Adrenal gland (tissue), 12 donors: ENCODE results near the gene ACY1. TPM values are rescaled to one million over a fixed set of nuclear protein-coding genes. Genes with fewer than 3 reads are reported as not detected.

Source experiments
- DNase-seq, 7 donors: peaks; one replicate each; pipeline ENCODE4 v3.0.0-alpha.2; 2019 to 2020
- H3K27ac ChIP-seq, 5 donors: fragments of 200-600 bp; sonication (generic) in 4 of 5; 1 replicate in 3 of 5; 2 replicates in 2 of 5; pipeline versions ENCODE4 v1.5.1 to v1.8.0; 2016 to 2020; ENCODE audit warnings: mild to moderate bottlenecking in 1 of 5
- H3K27me3 ChIP-seq: fragments of 200-600 bp; 2 replicates; pipeline ENCODE4 v1.8.0; 2021
- H3K36me3 ChIP-seq, 2 donors: fragments of 200-600 bp; replicated peaks in 1 of 2; 1 replicate in 1 of 2; 2 replicates in 1 of 2; pipeline versions ENCODE4 v1.5.1 to v1.8.0; 2018 to 2022
- H3K4me1 ChIP-seq, 2 donors: fragments of 200-600 bp; replicated peaks in 1 of 2; 1 replicate in 1 of 2; 2 replicates in 1 of 2; pipeline versions ENCODE4 v1.5.1 to v1.8.0; 2018 to 2021
- H3K4me3 ChIP-seq, 4 donors: fragments of 200-600 bp; sonication (generic) in 3 of 4; one replicate each; pipeline ENCODE4 v1.5.1; 2016 to 2018
- H3K9me3 ChIP-seq, 3 donors: fragments of 200-600 bp; sonication (generic) in 1 of 3; replicated peaks in 1 of 3; 1 replicate in 2 of 3; 2 replicates in 1 of 3; pipeline versions ENCODE4 v1.5.1 to v1.8.0; 2016 to 2021
- POLR2A ChIP-seq, 2 donors: fragments of 450-650 bp; IDR thresholded peaks; one replicate each; pipeline ENCODE4 v1.6.1; 2017; ENCODE audit warnings: antibody characterized with exemption in 2 of 2, mild to moderate bottlenecking in 2 of 2, moderate library complexity in 1 of 2
- WGBS, 4 donors: extraction: QIAGEN DNeasy Blood & Tissue Kit in 2 of 4; methylation state at CpG; one replicate each; pipeline versions ENCODE4 v1.1.5 to v1.1.7; 2013 to 2017; 5-methylcytosine and 5-hydroxymethylcytosine counted together
- intact Hi-C, 2 donors: fragments of 100-400 bp; cut with DNase I; formaldehyde crosslinking; loops; one replicate each; pipeline versions ENCODE4 v1.14.1 to v1.15.0; 2022 to 2023
- polyA plus RNA-seq, 3 donors: library from polyadenylated mRNA; stranded (reverse); fragments of 200-250 nt in 2 of 3; fragments of 350-450 nt in 1 of 3; fragmentation: Illumina TruSeq in 1 of 3; extraction: RNeasy Lipid Tissue Mini Kit (QIAGEN cat#74804) in 1 of 3; gene quantifications; one replicate each; pipeline ENCODE4 v1.2.3, GENCODE V29; 2013 to 2014
- total RNA-seq, 9 donors: library from RNA; depleted of rRNA in 4 of 9; stranded (reverse); fragments of >200 nt in 4 of 9; fragments of 120-200 nt in 1 of 9; fragmentation: NEBNext Ultra II Directional in 1 of 9; extraction: Animal tissue kit (Norgen Biotek cat#: 25700) in 1 of 9; gene quantifications; one replicate each; pipeline versions ENCODE4 v1.1.0 to v1.2.4, GENCODE V29; 2013 to 2023
- TF ChIP-seq, protein P1 (sequence below), 6 experiments: fragments of 450-650 bp in 4 of 6; fragments of 200-600 bp in 2 of 6; sonication (generic) in 1 of 6; IDR thresholded peaks; 1 replicate in 5 of 6; 2 replicates in 1 of 6; pipeline versions ENCODE4 v1.5.1 to v1.8.0; 2016 to 2021; ENCODE audit warnings: antibody characterized with exemption in 6 of 6, mild to moderate bottlenecking in 2 of 6, moderate library complexity in 1 of 6
- donor health status: healthy with polysubstance abuse.
- donor health status: Bipolar disorder and iron deficiency.
- donor health status: DM: yes; HTN: yes; CAD: no.
- donor health status: DM: no; HTN: no; CAD: no.
- donor health status: DM: no; HTN: no; CAD: no.
- donor health status: DM: yes; HTN: yes; CAD: no.

Gene ACY1
- total and polyA plus RNA-seq, 12 donors: 37.3 to 122 (median 74.2) TPM

- Histone ChIP-seq H3K4me1 (peaks cover 15 to 36% of the 10 kb centered on the region in 2 donors), H3K27me3 (no peaks in the 10 kb centered on the region), H3K9me3 (no peaks in the 10 kb centered on the region), H3K36me3 (no peaks in the 10 kb centered on the region), H3K27ac (peak overlapping the region in 3 of 5 donors; percentile 13 to 84 (median 62)), H3K4me3 (no peak overlapping the region)
- DNase-seq: no peak
- WGBS, 4 donors: 87 to 92% (median 89%) methylated on average over 17 to 21 of the region's 21 CpGs
- TF ChIP-seq, protein P1, sequence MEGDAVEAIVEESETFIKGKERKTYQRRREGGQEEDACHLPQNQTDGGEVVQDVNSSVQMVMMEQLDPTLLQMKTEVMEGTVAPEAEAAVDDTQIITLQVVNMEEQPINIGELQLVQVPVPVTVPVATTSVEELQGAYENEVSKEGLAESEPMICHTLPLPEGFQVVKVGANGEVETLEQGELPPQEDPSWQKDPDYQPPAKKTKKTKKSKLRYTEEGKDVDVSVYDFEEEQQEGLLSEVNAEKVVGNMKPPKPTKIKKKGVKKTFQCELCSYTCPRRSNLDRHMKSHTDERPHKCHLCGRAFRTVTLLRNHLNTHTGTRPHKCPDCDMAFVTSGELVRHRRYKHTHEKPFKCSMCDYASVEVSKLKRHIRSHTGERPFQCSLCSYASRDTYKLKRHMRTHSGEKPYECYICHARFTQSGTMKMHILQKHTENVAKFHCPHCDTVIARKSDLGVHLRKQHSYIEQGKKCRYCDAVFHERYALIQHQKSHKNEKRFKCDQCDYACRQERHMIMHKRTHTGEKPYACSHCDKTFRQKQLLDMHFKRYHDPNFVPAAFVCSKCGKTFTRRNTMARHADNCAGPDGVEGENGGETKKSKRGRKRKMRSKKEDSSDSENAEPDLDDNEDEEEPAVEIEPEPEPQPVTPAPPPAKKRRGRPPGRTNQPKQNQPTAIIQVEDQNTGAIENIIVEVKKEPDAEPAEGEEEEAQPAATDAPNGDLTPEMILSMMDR (IDR thresholded peaks at IDR 0.05): no peak
- no peak for TF ChIP-seq POLR2A (IDR thresholded peaks at IDR 0.05)
- intact Hi-C loops: loop anchor here in 1 of 2 donors (5.0 kb wide), 1 partner anchor 34 kb away; no protein-coding TSS in a partner anchor
These were observed 35.1 kb downstream of the ACY1 start for GRCh38 chr3:52018319-52019000.

DNA sequence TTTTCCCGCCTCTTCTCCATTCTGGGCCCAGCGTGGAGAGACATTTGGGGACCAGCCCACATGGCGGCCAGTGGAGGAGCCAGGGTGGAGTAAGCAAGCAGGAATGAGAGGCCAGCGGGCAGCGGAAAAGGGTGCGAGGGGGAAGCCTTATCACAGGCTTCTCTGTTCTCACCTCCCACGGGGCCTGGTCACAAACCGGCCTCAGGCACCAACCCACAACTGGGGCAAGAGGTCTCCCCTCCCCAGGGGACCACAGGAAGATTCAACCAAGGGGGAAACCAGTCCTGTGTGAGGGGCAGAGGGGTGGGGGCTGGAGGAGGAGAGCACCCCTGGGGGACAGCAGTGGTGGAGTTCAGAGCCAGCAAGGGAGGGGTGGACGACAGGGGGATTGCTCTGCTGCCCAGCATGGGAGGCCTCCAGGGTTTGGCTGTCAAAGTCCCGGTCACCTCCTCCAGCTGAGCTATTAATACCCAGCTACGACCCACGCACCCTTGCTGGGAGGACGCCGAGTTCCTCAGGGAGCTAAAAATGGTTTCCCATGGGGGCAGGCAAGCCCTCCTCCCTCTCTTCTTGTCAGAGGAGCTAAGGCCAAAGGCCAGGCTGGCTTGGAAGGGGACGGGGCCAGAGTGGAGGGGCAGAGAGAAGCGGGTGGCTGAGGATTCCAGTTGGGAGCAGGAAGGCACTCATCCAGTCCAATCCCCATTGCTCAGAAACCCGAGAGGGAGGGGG, 36.2 kb downstream of the ACY1 start:
- Histone ChIP-seq H3K9me3 (no peaks in the 10 kb centered on the region), H3K36me3 (no peaks in the 10 kb centered on the region), H3K27ac (peak overlapping the region in 3 of 5 donors; percentile 13 to 84 (median 62)), H3K27me3 (no peaks in the 10 kb centered on the region), H3K4me1 (peaks cover 17 to 47% of the 10 kb centered on the region in 2 donors), H3K4me3 (no peak overlapping the region)
- TF ChIP-seq POLR2A (IDR thresholded peaks at IDR 0.05): no peak
- TF ChIP-seq, protein P1 (IDR thresholded peaks at IDR 0.05): no peak
- 68 to 72% (median 71%) methylated on average over 9 to 17 of the region's 17 CpGs for WGBS, 4 donors
- peak in 5 of 7 donors; percentile 31 to 78 (median 48) for DNase-seq
- intact Hi-C loops: loop anchor here in 1 of 2 donors (5.0 kb wide), 1 partner anchor 33 kb away; no protein-coding TSS in a partner anchor

DNA sequence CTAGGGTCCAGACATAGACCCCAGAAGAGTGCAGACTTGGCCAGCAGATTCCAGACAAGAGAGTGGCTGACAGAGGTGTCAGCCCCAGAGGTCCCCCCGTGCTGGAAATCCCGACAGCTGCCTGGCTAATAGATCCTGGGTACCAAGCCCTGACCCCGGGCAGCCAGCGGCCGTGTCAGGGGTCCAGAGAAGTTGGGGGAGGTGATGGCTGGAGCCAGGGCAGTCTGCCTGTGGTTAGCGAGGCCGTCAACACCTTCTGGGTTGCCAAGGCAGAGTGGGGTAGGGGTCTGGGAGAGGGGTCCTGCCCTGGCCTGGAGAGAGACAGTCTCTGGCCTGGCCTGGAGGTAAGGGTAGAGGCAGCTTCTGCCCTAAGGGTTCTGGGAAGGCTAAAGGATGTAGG, 37.5 kb downstream of the ACY1 start:
- no peak for TF ChIP-seq POLR2A (IDR thresholded peaks at IDR 0.05)
- TF ChIP-seq, protein P1 (IDR thresholded peaks at IDR 0.05): no peak
- intact Hi-C loops: no loop called here
- H3K4me3 ChIP-seq: no peak overlapping the region
- no peaks in the 10 kb centered on the region for H3K27me3 ChIP-seq
- H3K4me1 ChIP-seq: peaks cover 17 to 54% of the 10 kb centered on the region in 2 donors
- WGBS, 4 donors: 93 to 98% (median 95%) methylated on average over 4 to 7 of the region's 7 CpGs
- H3K36me3 ChIP-seq: no peaks in the 10 kb centered on the region
- H3K27ac ChIP-seq: peak overlapping the region in 2 of 5 donors; percentile 71 to 84
- no peak for DNase-seq
- no peaks in the 10 kb centered on the region for H3K9me3 ChIP-seq

GRCh38 chr3:52021489-52022268, 38.3 kb downstream of the ACY1 start:
- H3K4me1 ChIP-seq: peaks cover 17 to 47% of the 10 kb centered on the region in 2 donors
- peak overlapping the region in 3 of 5 donors; percentile 32 to 84 (median 71) for H3K27ac ChIP-seq
- no peaks in the 10 kb centered on the region for H3K36me3 ChIP-seq
- no peaks in the 10 kb centered on the region for H3K27me3 ChIP-seq
- no peak overlapping the region for H3K4me3 ChIP-seq
- intact Hi-C loops: no loop called here
- no peaks in the 10 kb centered on the region for H3K9me3 ChIP-seq
- DNase-seq: peak in 5 of 7 donors; percentile 40 to 78 (median 51)
- TF ChIP-seq POLR2A (IDR thresholded peaks at IDR 0.05): no peak
- TF ChIP-seq, protein P1 (IDR thresholded peaks at IDR 0.05): no peak
- 58 to 71% (median 67%) methylated on average over 7 to 10 of the region's 10 CpGs for WGBS, 4 donors
